ENCODE data around the gene RABGAP1L.

- TF ChIP-seq CTCF (conservative IDR thresholded peaks at IDR 0.05; ENCODE audit: low read length): no peak
- TF ChIP-seq EZH2phosphoT487 (IDR thresholded peaks at IDR 0.05; ENCODE audit: borderline replicate concordance, low read depth, low read length): no peak
These were observed 627.4 kb downstream of the RABGAP1L start for GRCh38 chr1:174786760-174787159.

Data from OCI-LY7 (cell line).